Sigmoid colon (tissue), 4 donors: Measurements from ENCODE around the gene PACRG.

ENCODE experiments used
- POLR2AphosphoS5 ChIP-seq, 4 donors: sonication (generic); formaldehyde crosslinking; IDR thresholded peaks; one replicate each; pipeline ENCODE4 v1.6.1; 2017; ENCODE audit warnings: antibody characterized with exemption in 4 of 4
- TF ChIP-seq, protein P1 (sequence below), 4 experiments: fragments of 450-650 bp in 3 of 4; fragments of 200-600 bp in 1 of 4; IDR thresholded peaks; one replicate each; pipeline ENCODE4 v1.5.1; 2016 to 2019; ENCODE audit warnings: antibody characterized with exemption in 4 of 4, mild to moderate bottlenecking in 3 of 4, moderate library complexity in 2 of 4

DNA sequence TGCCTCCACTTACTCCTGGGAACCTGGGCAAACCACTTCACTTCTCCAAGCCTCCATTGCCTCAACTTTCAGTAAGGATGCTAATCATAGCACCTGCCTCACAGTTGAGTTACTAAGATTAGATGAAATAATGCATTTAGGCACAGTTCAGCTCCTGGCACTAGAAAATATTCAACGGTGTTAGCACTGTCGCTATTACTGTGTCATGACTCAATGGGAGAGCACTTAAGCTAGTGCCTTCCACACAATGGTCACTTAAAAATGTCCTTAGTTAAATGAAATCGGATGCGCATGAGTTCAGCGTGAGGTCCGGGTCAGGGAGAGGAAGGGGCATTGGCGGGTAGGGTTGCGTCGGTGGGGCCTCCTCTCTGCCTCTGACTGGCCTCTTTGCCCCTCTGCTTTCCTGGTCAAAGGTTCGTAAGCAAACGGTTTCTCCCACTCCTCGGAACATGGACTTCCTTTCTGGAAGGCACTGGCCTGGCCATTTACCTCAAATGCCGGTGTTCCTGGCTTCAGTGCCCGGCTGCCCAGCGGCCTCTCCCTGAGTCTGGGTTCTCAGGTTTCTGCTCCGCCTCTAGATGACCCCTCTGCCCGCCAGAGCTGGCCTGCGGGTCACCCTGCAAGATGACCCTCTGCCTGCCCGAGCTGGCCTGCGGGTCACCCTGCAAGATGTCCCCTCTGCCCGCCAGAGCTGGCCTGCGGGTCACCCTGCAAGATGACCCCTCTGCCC, 562.9 kb downstream of the PACRG start:
- TF ChIP-seq, protein P1, sequence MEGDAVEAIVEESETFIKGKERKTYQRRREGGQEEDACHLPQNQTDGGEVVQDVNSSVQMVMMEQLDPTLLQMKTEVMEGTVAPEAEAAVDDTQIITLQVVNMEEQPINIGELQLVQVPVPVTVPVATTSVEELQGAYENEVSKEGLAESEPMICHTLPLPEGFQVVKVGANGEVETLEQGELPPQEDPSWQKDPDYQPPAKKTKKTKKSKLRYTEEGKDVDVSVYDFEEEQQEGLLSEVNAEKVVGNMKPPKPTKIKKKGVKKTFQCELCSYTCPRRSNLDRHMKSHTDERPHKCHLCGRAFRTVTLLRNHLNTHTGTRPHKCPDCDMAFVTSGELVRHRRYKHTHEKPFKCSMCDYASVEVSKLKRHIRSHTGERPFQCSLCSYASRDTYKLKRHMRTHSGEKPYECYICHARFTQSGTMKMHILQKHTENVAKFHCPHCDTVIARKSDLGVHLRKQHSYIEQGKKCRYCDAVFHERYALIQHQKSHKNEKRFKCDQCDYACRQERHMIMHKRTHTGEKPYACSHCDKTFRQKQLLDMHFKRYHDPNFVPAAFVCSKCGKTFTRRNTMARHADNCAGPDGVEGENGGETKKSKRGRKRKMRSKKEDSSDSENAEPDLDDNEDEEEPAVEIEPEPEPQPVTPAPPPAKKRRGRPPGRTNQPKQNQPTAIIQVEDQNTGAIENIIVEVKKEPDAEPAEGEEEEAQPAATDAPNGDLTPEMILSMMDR (IDR thresholded peaks at IDR 0.05): no peak
- TF ChIP-seq POLR2AphosphoS5 (IDR thresholded peaks at IDR 0.05): no peak
